ENCODE results near the gene CHDH. TPM values are rescaled to one million over a fixed set of nuclear protein-coding genes. Genes with fewer than 3 reads are reported as not detected.

The CHDH gene
- total RNA-seq, 1 donor from 2014 or later: 0.07 TPM

GRCh38 chr3:53790470-53790869, 55.7 kb downstream of the CHDH start:
- no peak for DNase-seq (ENCODE audit: low read depth, low spot score)

- no peak for DNase-seq (ENCODE audit: low read depth, low spot score)
These were observed 56.8 kb downstream of the CHDH start for GRCh38 chr3:53789459-53789858.

- no peak for DNase-seq (ENCODE audit: low read depth, low spot score)
These were observed 58.2 kb downstream of the CHDH start for GRCh38 chr3:53788038-53788437.

- DNase-seq (ENCODE audit: low read depth, low spot score): no peak
These were observed 59.2 kb downstream of the CHDH start for GRCh38 chr3:53787016-53787415.

GRCh38 chr3:53780806-53781205, 65.4 kb downstream of the CHDH start:
- DNase-seq (ENCODE audit: low read depth, low spot score): no peak

GRCh38 chr3:53780171-53780570, 66.0 kb downstream of the CHDH start:
- no peak for DNase-seq (ENCODE audit: low read depth, low spot score)

- no peak for DNase-seq (ENCODE audit: low read depth, low spot score)
These were observed 68.1 kb downstream of the CHDH start for GRCh38 chr3:53778153-53778552.

- no peak for DNase-seq (ENCODE audit: low read depth, low spot score)
These were observed 68.8 kb downstream of the CHDH start for GRCh38 chr3:53777468-53777867.

GRCh38 chr3:53776494-53777101, 69.6 kb downstream of the CHDH start:
- DNase-seq (ENCODE audit: low read depth, low spot score): no peak

GRCh38 chr3:53775834-53776251, 70.4 kb downstream of the CHDH start:
- no peak for DNase-seq (ENCODE audit: low read depth, low spot score)

- DNase-seq (ENCODE audit: low read depth, low spot score): no peak
These were observed 71.2 kb downstream of the CHDH start for GRCh38 chr3:53775018-53775417.

GRCh38 chr3:53774414-53774813, 71.8 kb downstream of the CHDH start:
- no peak for DNase-seq (ENCODE audit: low read depth, low spot score)

GRCh38 chr3:53773611-53774368, 72.4 kb downstream of the CHDH start:
- DNase-seq (ENCODE audit: low read depth, low spot score): no peak

- DNase-seq (ENCODE audit: low read depth, low spot score): no peak
These were observed 73.2 kb downstream of the CHDH start for GRCh38 chr3:53773021-53773436.

- DNase-seq (ENCODE audit: low read depth, low spot score): no peak
These were observed 73.7 kb downstream of the CHDH start for GRCh38 chr3:53772562-53772961.

GRCh38 chr3:53768478-53769459, 77.5 kb downstream of the CHDH start:
- DNase-seq (ENCODE audit: low read depth, low spot score): no peak

- no peak for DNase-seq (ENCODE audit: low read depth, low spot score)
These were observed 79.5 kb downstream of the CHDH start for GRCh38 chr3:53766706-53767105.

- no peak for DNase-seq (ENCODE audit: low read depth, low spot score)
These were observed 80.5 kb downstream of the CHDH start for GRCh38 chr3:53765753-53766152.

GRCh38 chr3:53764026-53764775, 82.0 kb downstream of the CHDH start:
- no peak for DNase-seq (ENCODE audit: low read depth, low spot score)

- DNase-seq (ENCODE audit: low read depth, low spot score): no peak
These were observed 82.9 kb downstream of the CHDH start for GRCh38 chr3:53763353-53763752.

Data from pulmonary artery endothelial cell (primary cell).